ENCODE results near the gene DIRAS2.

The DIRAS2 gene

GRCh38 chr9:90616806-90617205, 25.8 kb downstream of the DIRAS2 start:
- TF ChIP-seq CTCF (IDR thresholded peaks at IDR 0.05; ENCODE audit: low read depth, low read length): no peak
- in situ Hi-C loops (cut with HindIII; ENCODE audit: low sequenced_read_pairs): no loop called here
- DNase-seq (ENCODE audit: low read depth, low spot score): no peak
- no peak overlapping the region for H3K4me3 ChIP-seq (ENCODE audit: low read depth, low read length)

- DNase-seq (ENCODE audit: low read depth, low spot score): no peak
- no peak for TF ChIP-seq CTCF (IDR thresholded peaks at IDR 0.05; ENCODE audit: low read depth, low read length)
- H3K4me3 ChIP-seq (ENCODE audit: low read depth, low read length): no peak overlapping the region
- in situ Hi-C loops (cut with HindIII; ENCODE audit: low sequenced_read_pairs): no loop called here
These were observed 29.1 kb downstream of the DIRAS2 start for GRCh38 chr9:90613502-90613901.

GRCh38 chr9:90612957-90613356, 29.7 kb downstream of the DIRAS2 start:
- in situ Hi-C loops (cut with HindIII; ENCODE audit: low sequenced_read_pairs): no loop called here
- no peak for DNase-seq (ENCODE audit: low read depth, low spot score)
- no peak overlapping the region for H3K4me3 ChIP-seq (ENCODE audit: low read depth, low read length)
- TF ChIP-seq CTCF (IDR thresholded peaks at IDR 0.05; ENCODE audit: low read depth, low read length): no peak

GRCh38 chr9:90611568-90611967, 31.1 kb downstream of the DIRAS2 start:
- DNase-seq (ENCODE audit: low read depth, low spot score): no peak
- H3K4me3 ChIP-seq (ENCODE audit: low read depth, low read length): no peak overlapping the region
- no peak for TF ChIP-seq CTCF (IDR thresholded peaks at IDR 0.05; ENCODE audit: low read depth, low read length)
- in situ Hi-C loops (cut with HindIII; ENCODE audit: low sequenced_read_pairs): no loop called here

- no peak for DNase-seq (ENCODE audit: low read depth, low spot score)
- in situ Hi-C loops (cut with HindIII; ENCODE audit: low sequenced_read_pairs): no loop called here
- no peak for TF ChIP-seq CTCF (IDR thresholded peaks at IDR 0.05; ENCODE audit: low read depth, low read length)
- no peak overlapping the region for H3K4me3 ChIP-seq (ENCODE audit: low read depth, low read length)
These were observed 31.5 kb downstream of the DIRAS2 start for GRCh38 chr9:90611121-90611520.

- no peak for DNase-seq (ENCODE audit: low read depth, low spot score)
- no peak for TF ChIP-seq CTCF (IDR thresholded peaks at IDR 0.05; ENCODE audit: low read depth, low read length)
- in situ Hi-C loops (cut with HindIII; ENCODE audit: low sequenced_read_pairs): no loop called here
- no peak overlapping the region for H3K4me3 ChIP-seq (ENCODE audit: low read depth, low read length)
These were observed 34.7 kb downstream of the DIRAS2 start for GRCh38 chr9:90607701-90608516.

Measured in astrocyte of the spinal cord (primary cell).